SK-N-SH treated with all-trans-retinoic acid at 6 μM for 48 hours (cell line): ENCODE data around the gene BTAF1.
"Not testable (repeated sequence)": the region's sequence is repeated elsewhere in the genome, so short reads cannot be mapped to it uniquely, and the experiment has no call there.

Experiments used
- ATAC-seq: fragments of 200-7000 bp; cut with Tn5 transposase; 3 replicates; pipeline ENCODE4 v1.9.1; 2020; ENCODE audit warnings: mild to moderate bottlenecking, moderate library complexity
- ARNTL ChIP-seq: fragments of 450-650 bp; formaldehyde crosslinking; IDR thresholded peaks from 2 replicates; pipeline ENCODE4 v1.5.0; 2020; ENCODE audit warnings: low read depth, mild to moderate bottlenecking, moderate library complexity, borderline replicate concordance
- BACH2 ChIP-seq: fragments of 250-450 bp; sonication (Bioruptor Pico); IDR thresholded peaks from 2 replicates; pipeline ENCODE4 v1.9.0; 2021; ENCODE audit warnings: mild to moderate bottlenecking, borderline replicate concordance
- ESRRG ChIP-seq: fragments of 250-450 bp; sonication (Bioruptor Pico); IDR thresholded peaks from 2 replicates; pipeline ENCODE4 v1.6.1; 2021; ENCODE audit warnings: mild to moderate bottlenecking
- GLIS3 ChIP-seq: fragments of 250-450 bp; sonication (Bioruptor Pico); IDR thresholded peaks from 2 replicates; pipeline ENCODE4 v1.5.0; 2020; ENCODE audit warnings: mild to moderate bottlenecking, moderate library complexity
- ISL1 ChIP-seq: fragments of 250-450 bp; sonication (Bioruptor Pico); IDR thresholded peaks from 2 replicates; pipeline ENCODE4 v2.1.2; 2022; ENCODE audit warnings: mild to moderate bottlenecking, moderate library complexity
- OSR1 ChIP-seq: fragments of 250-450 bp; sonication (Bioruptor Pico); IDR thresholded peaks from 2 replicates; pipeline ENCODE4 v1.8.0; 2022; ENCODE audit warnings: moderate library complexity, mild to moderate bottlenecking, inconsistent platforms
- PPARA ChIP-seq: fragments of 250-450 bp; sonication (Bioruptor Pico); IDR thresholded peaks from 2 replicates; pipeline ENCODE4 v1.5.0; 2020; ENCODE audit warnings: mild to moderate bottlenecking, borderline replicate concordance
- RARB ChIP-seq: fragments of 250-450 bp; sonication (Bioruptor Pico); IDR thresholded peaks from 2 replicates; pipeline ENCODE4 v1.8.0; 2021; ENCODE audit warnings: mild to moderate bottlenecking, moderate library complexity
- SNAI2 ChIP-seq: fragments of 250-450 bp; sonication (Bioruptor Pico); IDR thresholded peaks from 2 replicates; pipeline ENCODE4 v1.5.0; 2020; ENCODE audit warnings: mild to moderate bottlenecking, moderate library complexity
- TCF4 ChIP-seq: fragments of 250-450 bp; sonication (Bioruptor Pico); IDR thresholded peaks from 2 replicates; pipeline ENCODE4 v1.8.0; 2021; ENCODE audit warnings: mild to moderate bottlenecking, moderate library complexity, borderline replicate concordance
- ZC3H10 ChIP-seq: fragments of 250-450 bp; sonication (Bioruptor Pico); IDR thresholded peaks from 2 replicates; pipeline ENCODE4 v1.5.1; 2021; ENCODE audit warnings: mild to moderate bottlenecking, moderate library complexity
- ZFP30 ChIP-seq: fragments of 450-650 bp; formaldehyde crosslinking; IDR thresholded peaks from 2 replicates; pipeline ENCODE4 v1.5.0; 2022; ENCODE audit warnings: mild to moderate bottlenecking, moderate library complexity
- ZNF565 ChIP-seq: fragments of 450-650 bp; formaldehyde crosslinking; conservative IDR thresholded peaks from 2 replicates; pipeline ENCODE4 v1.5.0; 2020; ENCODE audit warnings: low read depth, mild to moderate bottlenecking, moderate library complexity
- TF ChIP-seq, protein P1 (sequence below): fragments of 250-450 bp; sonication (Bioruptor Pico); IDR thresholded peaks from 2 replicates; pipeline ENCODE4 v1.8.0; 2021; ENCODE audit warnings: low read depth, mild to moderate bottlenecking, moderate library complexity, borderline replicate concordance
- TF ChIP-seq, protein P2 (sequence below): fragments of 250-450 bp; sonication (Bioruptor Pico); IDR thresholded peaks from 2 replicates; pipeline ENCODE4 v1.5.1; 2021; ENCODE audit warnings: mild to moderate bottlenecking, moderate library complexity
- TF ChIP-seq, protein P3 (sequence below): fragments of 250-450 bp; sonication (Bioruptor Pico); IDR thresholded peaks from 2 replicates; pipeline ENCODE4 v1.5.1; 2020; ENCODE audit warnings: low read depth, mild to moderate bottlenecking, moderate library complexity
- TF ChIP-seq, protein P4 (sequence below): fragments of 250-450 bp; sonication (Bioruptor Pico); IDR thresholded peaks from 2 replicates; pipeline ENCODE4 v1.8.0; 2020; ENCODE audit warnings: mild to moderate bottlenecking, moderate library complexity, borderline replicate concordance
- TF ChIP-seq, protein P5 (sequence below): fragments of 250-450 bp; sonication (Bioruptor Pico); IDR thresholded peaks from 2 replicates; pipeline ENCODE4 v1.5.0; 2020; ENCODE audit warnings: mild to moderate bottlenecking, moderate library complexity

BTAF1 gene

DNA sequence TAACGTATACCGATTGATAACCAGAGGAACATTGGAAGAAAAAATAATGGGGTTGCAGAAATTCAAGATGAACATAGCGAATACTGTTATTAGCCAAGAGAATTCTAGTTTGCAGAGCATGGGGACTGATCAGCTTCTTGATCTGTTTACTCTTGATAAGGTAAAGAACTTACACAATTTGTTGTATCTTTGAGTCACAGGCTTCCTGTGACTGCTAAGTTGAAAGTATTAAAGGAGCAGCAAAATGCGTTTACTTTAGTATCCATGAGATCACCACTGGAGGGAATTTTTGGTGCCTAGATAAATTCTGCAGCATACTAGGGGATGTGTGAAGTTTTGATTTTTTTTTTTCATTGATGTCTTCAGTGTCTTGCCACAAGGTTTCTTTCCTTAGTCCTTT is 103.6 kb downstream of the BTAF1 start (continued):
- TF ChIP-seq, protein P1, sequence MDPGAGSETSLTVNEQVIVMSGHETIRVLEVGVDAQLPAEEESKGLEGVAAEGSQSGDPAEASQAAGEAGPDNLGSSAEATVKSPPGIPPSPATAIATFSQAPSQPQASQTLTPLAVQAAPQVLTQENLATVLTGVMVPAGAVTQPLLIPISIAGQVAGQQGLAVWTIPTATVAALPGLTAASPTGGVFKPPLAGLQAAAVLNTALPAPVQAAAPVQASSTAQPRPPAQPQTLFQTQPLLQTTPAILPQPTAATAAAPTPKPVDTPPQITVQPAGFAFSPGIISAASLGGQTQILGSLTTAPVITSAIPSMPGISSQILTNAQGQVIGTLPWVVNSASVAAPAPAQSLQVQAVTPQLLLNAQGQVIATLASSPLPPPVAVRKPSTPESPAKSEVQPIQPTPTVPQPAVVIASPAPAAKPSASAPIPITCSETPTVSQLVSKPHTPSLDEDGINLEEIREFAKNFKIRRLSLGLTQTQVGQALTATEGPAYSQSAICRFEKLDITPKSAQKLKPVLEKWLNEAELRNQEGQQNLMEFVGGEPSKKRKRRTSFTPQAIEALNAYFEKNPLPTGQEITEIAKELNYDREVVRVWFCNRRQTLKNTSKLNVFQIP (CRISPR knock-in tag): no peak
- TF ChIP-seq OSR1 (no peak), RARB (no peak)

DNA sequence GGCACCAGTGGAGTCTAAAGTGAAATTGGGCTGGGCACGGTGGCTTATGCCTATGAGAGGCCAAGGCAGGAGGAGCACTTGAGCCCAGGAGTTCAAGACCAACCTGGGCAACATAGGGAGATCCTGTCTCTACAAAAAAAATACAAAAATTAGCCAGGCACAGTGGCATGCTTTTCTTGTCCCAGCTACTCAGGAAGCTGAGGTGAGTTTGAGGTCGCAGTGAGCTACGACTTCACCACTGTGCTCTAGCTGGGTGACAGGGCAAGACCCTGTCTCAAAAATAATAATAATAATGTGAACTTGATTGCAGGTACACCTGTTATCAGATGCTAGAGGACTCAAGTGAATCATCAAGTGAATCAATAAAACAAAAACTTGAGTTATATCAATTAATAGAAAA is 108.0 kb downstream of the BTAF1 start:
- no peak for ATAC-seq

DNA sequence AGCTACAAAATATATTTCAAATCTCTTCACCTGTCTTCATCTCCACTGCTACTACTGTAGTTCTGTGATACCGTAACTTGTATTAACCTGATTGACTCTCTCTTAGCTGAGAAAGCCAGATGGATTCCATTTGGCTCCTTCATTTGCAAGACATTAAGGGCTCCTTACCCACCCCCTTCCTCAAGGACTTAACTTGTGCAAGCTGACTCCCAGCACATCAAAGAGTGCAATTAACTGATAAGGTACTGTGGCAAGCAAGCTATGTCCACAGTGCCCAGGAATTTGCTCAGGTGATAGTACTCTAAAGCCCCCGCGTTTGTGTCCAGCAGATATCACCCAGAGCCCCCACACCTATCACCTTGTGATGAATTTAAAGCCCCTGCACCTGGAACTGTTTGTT is 109.5 kb downstream of the BTAF1 start:
- ATAC-seq: not testable (repeated sequence)

More for the DNA sequence above, 108.0 kb downstream of the BTAF1 start:
- TF ChIP-seq, protein P1 (CRISPR knock-in tag): no peak
- TF ChIP-seq ZC3H10 (CRISPR knock-in tag): no peak
- no peak for TF ChIP-seq SNAI2 (CRISPR knock-in tag)

DNA sequence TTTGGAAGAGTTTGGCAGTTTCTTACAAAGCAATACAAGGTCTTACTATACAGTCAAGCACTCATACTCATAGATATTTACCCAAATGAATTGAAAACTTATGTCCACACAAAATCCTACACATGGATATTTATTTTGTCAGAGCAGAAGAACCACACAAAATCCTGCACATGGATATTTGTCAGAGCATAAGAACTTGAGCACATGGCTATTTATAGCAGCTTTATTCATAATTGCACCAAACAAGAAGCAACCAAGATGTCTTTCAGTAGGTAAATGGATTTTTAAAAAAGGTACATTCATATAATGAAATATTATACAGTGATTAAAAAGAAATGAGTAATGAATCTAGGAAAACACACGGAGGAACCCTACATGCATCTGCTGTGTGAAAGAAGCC is 115.4 kb downstream of the BTAF1 start:
- ATAC-seq: no peak
- TF ChIP-seq, protein P2, sequence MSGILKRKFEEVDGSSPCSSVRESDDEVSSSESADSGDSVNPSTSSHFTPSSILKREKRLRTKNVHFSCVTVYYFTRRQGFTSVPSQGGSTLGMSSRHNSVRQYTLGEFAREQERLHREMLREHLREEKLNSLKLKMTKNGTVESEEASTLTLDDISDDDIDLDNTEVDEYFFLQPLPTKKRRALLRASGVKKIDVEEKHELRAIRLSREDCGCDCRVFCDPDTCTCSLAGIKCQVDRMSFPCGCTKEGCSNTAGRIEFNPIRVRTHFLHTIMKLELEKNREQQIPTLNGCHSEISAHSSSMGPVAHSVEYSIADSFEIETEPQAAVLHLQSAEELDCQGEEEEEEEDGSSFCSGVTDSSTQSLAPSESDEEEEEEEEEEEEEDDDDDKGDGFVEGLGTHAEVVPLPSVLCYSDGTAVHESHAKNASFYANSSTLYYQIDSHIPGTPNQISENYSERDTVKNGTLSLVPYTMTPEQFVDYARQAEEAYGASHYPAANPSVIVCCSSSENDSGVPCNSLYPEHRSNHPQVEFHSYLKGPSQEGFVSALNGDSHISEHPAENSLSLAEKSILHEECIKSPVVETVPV (CRISPR knock-in tag): no peak
- TF ChIP-seq, protein P3, sequence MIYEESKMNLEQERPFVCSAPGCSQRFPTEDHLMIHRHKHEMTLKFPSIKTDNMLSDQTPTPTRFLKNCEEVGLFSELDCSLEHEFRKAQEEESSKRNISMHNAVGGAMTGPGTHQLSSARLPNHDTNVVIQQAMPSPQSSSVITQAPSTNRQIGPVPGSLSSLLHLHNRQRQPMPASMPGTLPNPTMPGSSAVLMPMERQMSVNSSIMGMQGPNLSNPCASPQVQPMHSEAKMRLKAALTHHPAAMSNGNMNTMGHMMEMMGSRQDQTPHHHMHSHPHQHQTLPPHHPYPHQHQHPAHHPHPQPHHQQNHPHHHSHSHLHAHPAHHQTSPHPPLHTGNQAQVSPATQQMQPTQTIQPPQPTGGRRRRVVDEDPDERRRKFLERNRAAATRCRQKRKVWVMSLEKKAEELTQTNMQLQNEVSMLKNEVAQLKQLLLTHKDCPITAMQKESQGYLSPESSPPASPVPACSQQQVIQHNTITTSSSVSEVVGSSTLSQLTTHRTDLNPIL (CRISPR knock-in tag): no peak
- TF ChIP-seq ZC3H10 (CRISPR knock-in tag) (no peak), ESRRG (CRISPR knock-in tag) (no peak), ISL1 (no peak)

DNA sequence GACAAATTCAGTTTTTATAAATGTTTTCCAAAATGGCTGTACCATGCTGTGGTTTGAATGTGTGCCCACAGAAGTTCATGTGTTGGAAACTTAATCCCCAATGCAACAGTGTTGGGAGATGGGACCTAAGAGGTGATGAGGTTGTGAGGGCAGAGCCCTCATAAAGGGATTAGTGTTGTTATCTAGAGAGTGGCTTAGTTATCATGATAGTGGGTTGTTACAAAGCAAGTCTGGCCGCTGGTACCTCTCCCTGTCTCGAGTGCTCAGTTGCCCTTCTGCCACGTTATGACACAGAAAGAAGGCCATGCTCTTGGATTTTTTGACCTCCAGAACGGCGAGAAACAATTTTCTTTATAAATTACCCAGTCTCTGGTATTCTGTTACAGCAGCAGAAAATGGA is 119.0 kb downstream of the BTAF1 start:
- TF ChIP-seq, protein P3 (CRISPR knock-in tag): no peak
- TF ChIP-seq BACH2 (CRISPR knock-in tag) (no peak), GLIS3 (CRISPR knock-in tag) (no peak), ISL1 (no peak), ARNTL (CRISPR knock-in tag) (no peak), PPARA (CRISPR knock-in tag) (no peak), ZFP30 (CRISPR knock-in tag) (no peak), ZNF565 (no peak), TCF4 (CRISPR knock-in tag) (no peak)
- TF ChIP-seq, protein P4, sequence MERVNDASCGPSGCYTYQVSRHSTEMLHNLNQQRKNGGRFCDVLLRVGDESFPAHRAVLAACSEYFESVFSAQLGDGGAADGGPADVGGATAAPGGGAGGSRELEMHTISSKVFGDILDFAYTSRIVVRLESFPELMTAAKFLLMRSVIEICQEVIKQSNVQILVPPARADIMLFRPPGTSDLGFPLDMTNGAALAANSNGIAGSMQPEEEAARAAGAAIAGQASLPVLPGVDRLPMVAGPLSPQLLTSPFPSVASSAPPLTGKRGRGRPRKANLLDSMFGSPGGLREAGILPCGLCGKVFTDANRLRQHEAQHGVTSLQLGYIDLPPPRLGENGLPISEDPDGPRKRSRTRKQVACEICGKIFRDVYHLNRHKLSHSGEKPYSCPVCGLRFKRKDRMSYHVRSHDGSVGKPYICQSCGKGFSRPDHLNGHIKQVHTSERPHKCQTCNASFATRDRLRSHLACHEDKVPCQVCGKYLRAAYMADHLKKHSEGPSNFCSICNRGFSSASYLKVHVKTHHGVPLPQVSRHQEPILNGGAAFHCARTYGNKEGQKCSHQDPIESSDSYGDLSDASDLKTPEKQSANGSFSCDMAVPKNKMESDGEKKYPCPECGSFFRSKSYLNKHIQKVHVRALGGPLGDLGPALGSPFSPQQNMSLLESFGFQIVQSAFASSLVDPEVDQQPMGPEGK (CRISPR knock-in tag): no peak
- TF ChIP-seq, protein P5, sequence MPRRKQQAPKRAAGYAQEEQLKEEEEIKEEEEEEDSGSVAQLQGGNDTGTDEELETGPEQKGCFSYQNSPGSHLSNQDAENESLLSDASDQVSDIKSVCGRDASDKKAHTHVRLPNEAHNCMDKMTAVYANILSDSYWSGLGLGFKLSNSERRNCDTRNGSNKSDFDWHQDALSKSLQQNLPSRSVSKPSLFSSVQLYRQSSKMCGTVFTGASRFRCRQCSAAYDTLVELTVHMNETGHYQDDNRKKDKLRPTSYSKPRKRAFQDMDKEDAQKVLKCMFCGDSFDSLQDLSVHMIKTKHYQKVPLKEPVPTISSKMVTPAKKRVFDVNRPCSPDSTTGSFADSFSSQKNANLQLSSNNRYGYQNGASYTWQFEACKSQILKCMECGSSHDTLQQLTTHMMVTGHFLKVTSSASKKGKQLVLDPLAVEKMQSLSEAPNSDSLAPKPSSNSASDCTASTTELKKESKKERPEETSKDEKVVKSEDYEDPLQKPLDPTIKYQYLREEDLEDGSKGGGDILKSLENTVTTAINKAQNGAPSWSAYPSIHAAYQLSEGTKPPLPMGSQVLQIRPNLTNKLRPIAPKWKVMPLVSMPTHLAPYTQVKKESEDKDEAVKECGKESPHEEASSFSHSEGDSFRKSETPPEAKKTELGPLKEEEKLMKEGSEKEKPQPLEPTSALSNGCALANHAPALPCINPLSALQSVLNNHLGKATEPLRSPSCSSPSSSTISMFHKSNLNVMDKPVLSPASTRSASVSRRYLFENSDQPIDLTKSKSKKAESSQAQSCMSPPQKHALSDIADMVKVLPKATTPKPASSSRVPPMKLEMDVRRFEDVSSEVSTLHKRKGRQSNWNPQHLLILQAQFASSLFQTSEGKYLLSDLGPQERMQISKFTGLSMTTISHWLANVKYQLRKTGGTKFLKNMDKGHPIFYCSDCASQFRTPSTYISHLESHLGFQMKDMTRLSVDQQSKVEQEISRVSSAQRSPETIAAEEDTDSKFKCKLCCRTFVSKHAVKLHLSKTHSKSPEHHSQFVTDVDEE (CRISPR knock-in tag): no peak
- TF ChIP-seq, protein P2 (CRISPR knock-in tag): no peak
- ATAC-seq: no peak
